Stimulated activated CD4-positive, alpha-beta T cell treated with anti-CD3 and anti-CD28 coated beads, TNF-alpha, amount 100 ng/mL, for 24 hours (primary cell): ENCODE results near the gene FNBP1L.
"Not testable (repeated sequence)": the region's sequence is repeated elsewhere in the genome, so short reads cannot be mapped to it uniquely, and the experiment has no call there.

Experiments
- DNase-seq, 3 experiments: peaks; one replicate each; pipeline ENCODE4 v3.0.0-alpha.2; 2020; ENCODE audit warnings: low read depth in 3 of 3

The FNBP1L gene

GRCh38 chr1:93532780-93533378 lies 85.0 kb downstream of the FNBP1L start:
- DNase-seq = no peak

- no peak for DNase-seq
These were observed 85.8 kb downstream of the FNBP1L start for GRCh38 chr1:93533677-93534076.

- no peak for DNase-seq
These were observed 89.5 kb downstream of the FNBP1L start for GRCh38 chr1:93537396-93537795.

- DNase-seq = no peak
These were observed 90.0 kb downstream of the FNBP1L start for GRCh38 chr1:93537924-93538323.

GRCh38 chr1:93541045-93541444 lies 93.1 kb downstream of the FNBP1L start:
- no peak for DNase-seq

- DNase-seq = no peak
These were observed 94.5 kb downstream of the FNBP1L start for GRCh38 chr1:93542398-93542797.

GRCh38 chr1:93546162-93546863 lies 98.4 kb downstream of the FNBP1L start:
- no peak for DNase-seq

GRCh38 chr1:93549131-93549530 lies 101.2 kb downstream of the FNBP1L start:
- no peak for DNase-seq

- DNase-seq = no peak
These were observed 101.9 kb downstream of the FNBP1L start for GRCh38 chr1:93549811-93550210.

- no peak for DNase-seq
These were observed 105.0 kb downstream of the FNBP1L start for GRCh38 chr1:93552741-93553455.

- not testable (repeated sequence) for DNase-seq
These were observed 106.1 kb downstream of the FNBP1L start for GRCh38 chr1:93553886-93554490.

- no peak for DNase-seq
These were observed 107.3 kb downstream of the FNBP1L start for GRCh38 chr1:93554883-93555872.

GRCh38 chr1:93556291-93556690 lies 108.4 kb downstream of the FNBP1L start:
- DNase-seq = no peak

- no peak for DNase-seq
These were observed 111.1 kb downstream of the FNBP1L start for GRCh38 chr1:93559045-93559444.

GRCh38 chr1:93559695-93560094 lies 111.8 kb downstream of the FNBP1L start:
- no peak for DNase-seq

- no peak for DNase-seq
These were observed 117.7 kb downstream of the FNBP1L start for GRCh38 chr1:93565496-93566206.

- DNase-seq = no peak
These were observed 118.3 kb downstream of the FNBP1L start for GRCh38 chr1:93566227-93566626.

- no peak for DNase-seq
These were observed 119.5 kb downstream of the FNBP1L start for GRCh38 chr1:93567255-93567918.

- no peak for DNase-seq
These were observed 121.6 kb downstream of the FNBP1L start for GRCh38 chr1:93569489-93569888.
